Lung microvascular endothelial cell (primary cell): ENCODE results near the gene MYO6. TPM values are rescaled to one million over a fixed set of nuclear protein-coding genes. Genes with fewer than 3 reads are reported as not detected.

Source experiments
- DNase-seq, 2 donors: peaks; one replicate each; pipeline versions ENCODE4 v3.0.0 to v3.0.0-alpha.2; 2010; ENCODE audit warnings: low read depth in 2 of 2
- total RNA-seq: library from RNA; depleted of rRNA; stranded (reverse); fragments of >200 nt; gene quantifications from 2 replicates; pipeline ENCODE4 v1.2.1, GENCODE V29; 2014

MYO6 gene
- total RNA-seq, 1 donor from 2014 or later: 26.4 TPM

DNA sequence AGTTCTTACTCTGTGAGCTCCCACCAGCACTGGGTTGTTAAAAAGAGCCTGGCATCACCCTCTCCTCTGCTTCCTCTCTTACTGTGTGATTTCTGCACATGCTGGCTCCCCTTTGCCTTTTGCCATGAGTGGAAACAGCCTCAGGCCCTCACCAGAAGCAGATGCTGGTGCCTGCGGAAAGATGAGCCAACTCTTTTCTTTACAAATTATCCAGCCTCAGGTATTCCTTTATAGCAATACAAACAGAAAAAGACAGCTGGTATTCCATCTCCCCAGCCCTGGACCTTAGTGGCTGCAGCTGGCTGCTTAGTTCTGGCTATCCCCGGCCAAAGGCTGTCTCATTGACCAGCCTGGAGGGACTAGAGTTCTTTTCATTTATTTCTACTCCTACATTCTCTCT lies 194.3 kb downstream of the MYO6 start:
- DNase-seq: no peak

DNA sequence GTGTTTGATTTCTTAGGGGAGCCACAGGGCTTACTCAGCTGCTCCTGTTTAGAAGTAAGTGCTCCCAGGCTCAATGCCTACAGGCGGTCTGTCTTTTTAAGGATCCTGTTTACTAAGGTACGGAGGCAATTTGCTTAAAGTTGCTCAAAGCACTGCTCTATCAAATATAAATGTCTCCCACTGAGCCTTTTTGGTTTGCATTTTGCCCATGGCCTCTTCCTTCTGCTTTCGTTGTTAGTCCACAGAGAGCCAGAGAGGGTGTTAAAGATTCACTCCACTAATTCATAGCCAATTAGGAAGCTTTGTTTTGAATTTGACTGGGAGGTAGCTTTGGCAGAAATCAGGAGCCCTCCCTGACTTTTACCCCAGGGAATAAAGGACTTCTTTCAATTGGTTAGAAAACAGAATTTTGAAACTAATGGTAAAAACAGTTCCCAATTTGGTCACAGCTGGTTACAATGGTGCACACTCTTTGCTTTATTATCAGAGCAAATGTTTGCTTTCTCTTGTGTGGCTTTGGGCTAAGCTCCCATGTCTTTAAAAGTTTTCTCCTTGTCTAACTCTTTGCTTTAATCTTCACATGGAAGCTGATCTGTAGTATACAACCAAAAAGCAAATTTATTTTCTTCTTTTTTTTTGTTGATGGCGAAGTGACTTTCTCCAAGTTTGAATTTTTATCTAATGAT lies 197.2 kb downstream of the MYO6 start:
- DNase-seq: no peak

DNA sequence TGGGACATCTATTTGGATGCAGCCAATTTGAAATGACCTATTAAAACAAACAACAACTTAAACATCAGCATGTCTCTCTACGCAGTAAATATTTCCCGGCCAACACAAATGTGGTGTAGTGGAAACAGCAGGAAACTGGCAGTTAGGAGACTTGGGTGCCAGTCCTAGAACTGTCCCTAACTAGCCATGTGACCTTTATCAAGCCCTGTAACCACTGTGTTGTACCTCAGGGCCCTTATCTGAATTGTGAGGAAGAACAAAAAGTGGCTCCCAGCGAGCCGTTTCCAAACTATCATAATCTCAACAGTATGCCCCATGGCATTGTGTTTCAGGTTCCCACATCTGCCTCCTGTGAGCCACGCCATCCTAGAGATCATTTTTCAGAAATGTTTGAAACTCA lies 198.9 kb downstream of the MYO6 start:
- no peak for DNase-seq

DNA sequence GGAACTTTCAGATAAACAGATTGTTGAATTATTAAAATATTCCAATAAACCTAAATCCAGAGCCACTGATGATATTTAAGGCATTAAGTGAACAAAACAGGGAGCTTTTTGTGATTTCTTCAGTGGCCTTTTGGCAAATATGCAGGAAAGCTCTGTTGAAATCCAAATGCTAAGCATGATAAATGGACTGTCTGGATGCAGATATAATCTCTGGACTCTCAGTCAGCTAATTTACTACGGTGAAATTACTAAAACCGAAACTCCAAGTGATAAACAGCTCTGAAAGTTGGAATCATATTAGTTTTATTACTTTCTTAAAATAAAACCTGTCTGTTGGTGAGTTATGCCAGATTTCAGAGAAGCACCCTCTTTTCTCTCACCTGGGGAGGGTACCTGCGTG lies 203.1 kb downstream of the MYO6 start:
- DNase-seq: no peak

DNA sequence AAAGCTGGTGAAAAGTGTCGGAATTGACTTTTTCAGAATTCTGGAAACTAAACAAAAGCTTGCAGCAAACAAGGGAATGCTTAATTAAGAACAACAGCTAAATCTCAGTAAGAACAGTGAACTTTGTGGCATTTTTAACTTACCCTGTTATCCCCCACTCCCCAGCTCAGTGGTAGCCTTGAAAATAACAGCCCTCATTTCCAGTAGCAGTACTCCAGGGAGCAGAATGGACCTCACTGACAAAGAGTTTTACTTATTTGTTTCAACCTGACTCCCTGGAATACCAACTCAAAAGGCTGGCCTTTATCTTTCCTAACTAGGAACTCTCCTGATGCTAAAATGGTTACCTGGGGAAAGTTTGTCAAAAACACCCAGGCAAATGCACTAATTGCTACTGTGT lies 214.5 kb downstream of the MYO6 start:
- DNase-seq: no peak

DNA sequence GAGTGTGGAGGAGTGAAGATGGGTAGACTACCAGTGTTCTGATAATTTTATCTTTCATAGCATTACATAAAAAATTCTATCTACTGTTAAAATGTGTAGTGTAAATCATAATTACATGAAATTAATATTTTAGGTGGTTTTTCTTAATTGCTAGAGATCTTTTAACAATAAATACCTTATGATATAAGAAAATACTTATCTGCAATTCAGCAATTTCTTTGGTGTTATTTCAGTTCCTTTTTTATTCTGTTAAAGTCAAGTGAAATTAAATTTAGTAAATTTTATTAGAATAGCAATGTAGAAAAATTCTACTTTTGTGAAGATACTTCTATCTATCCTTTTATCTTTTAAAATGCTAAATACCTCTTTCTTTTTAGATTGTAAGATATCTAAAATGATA lies 219.1 kb downstream of the MYO6 start:
- no peak for DNase-seq

Other genes with a start within 250 kb of the MYO6 start
- gene SENP6, start 147.4 kb upstream of the MYO6 start, total RNA-seq: 31.4 and 39.5 TPM in 2 replicates